ENCODE data around the gene FCHSD2. TPM values are rescaled to one million over a fixed set of nuclear protein-coding genes. Genes with fewer than 3 reads are reported as not detected.

Gene FCHSD2
- total RNA-seq, 1 donor from 2014 or later = 43.4 TPM

DNA sequence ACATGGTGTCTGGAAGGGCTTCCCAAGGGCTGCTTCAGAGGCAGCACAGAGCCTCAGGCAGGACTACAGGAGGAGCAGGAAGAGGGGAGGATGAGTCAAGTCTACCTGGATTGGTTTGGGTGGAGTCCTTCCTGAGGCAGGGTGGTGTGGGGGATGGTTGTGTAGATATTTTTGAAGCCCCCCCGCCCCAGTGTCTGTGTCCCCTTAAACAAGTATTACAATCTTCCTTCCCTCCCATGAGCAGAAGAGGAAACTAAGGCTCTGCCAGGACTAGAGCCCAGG is 34.7 kb upstream of the FCHSD2 start:
- TF ChIP-seq, protein P1, sequence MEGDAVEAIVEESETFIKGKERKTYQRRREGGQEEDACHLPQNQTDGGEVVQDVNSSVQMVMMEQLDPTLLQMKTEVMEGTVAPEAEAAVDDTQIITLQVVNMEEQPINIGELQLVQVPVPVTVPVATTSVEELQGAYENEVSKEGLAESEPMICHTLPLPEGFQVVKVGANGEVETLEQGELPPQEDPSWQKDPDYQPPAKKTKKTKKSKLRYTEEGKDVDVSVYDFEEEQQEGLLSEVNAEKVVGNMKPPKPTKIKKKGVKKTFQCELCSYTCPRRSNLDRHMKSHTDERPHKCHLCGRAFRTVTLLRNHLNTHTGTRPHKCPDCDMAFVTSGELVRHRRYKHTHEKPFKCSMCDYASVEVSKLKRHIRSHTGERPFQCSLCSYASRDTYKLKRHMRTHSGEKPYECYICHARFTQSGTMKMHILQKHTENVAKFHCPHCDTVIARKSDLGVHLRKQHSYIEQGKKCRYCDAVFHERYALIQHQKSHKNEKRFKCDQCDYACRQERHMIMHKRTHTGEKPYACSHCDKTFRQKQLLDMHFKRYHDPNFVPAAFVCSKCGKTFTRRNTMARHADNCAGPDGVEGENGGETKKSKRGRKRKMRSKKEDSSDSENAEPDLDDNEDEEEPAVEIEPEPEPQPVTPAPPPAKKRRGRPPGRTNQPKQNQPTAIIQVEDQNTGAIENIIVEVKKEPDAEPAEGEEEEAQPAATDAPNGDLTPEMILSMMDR (IDR thresholded peaks at IDR 0.05; ENCODE audit: borderline replicate concordance) = no peak
- H3K27me3 ChIP-seq (ENCODE audit: low read depth) = no peaks in the 10 kb centered on the region
- peaks cover 76% of the 10 kb centered on the region for H3K4me1 ChIP-seq
- H3K27ac ChIP-seq (replicated peaks) = peak overlapping the region; percentile 86
- H3K9me3 ChIP-seq (replicated peaks) = no peaks in the 10 kb centered on the region
- no peak overlapping the region for H3K4me3 ChIP-seq
- no peaks in the 10 kb centered on the region for H3K36me3 ChIP-seq
- intact Hi-C loops (cut with micrococcal nuclease) = loop anchor here (5.0 kb wide), 1 partner anchor 345 kb away; no protein-coding TSS in a partner anchor
- no peak for DNase-seq

DNA sequence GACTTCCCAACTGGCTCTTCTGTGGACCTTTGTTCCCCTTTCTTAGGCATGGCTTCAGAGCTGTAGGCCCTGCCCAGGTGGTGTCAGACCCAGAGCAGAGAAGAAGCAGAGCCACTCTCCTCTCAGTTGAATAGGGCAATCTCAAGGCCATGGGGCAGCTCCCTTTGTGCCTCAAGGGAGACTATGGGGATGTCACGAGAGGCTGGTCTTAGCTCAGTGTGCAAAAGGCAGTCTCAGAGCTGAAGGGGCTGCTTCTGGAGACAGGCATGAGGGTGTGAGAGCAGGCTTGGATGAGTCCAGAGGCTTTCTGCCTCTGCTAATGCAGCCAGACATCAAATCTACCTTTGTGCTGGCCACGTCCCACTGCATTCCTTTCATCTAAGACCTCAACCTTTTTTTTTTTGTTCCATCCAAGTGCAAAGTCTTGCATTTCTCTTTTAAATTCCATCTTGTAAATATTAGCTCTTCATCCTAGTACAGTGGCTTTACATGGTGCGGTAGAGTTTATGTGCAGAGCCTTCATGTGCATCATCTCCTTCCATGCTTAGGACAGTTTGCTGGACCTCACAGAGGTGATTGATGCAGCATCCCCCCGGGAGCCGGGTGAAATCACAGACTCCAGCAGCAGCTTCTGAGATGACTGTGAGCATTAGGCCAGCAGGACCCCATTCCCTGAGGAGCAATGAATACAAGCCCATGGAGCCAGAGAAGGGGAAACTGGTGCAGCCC is 34.2 kb upstream of the FCHSD2 start:
- Histone ChIP-seq H3K27me3 (ENCODE audit: low read depth) (no peaks in the 10 kb centered on the region), H3K4me3 (no peak overlapping the region), H3K4me1 (peaks cover 80% of the 10 kb centered on the region), H3K27ac (replicated peaks) (peak overlapping the region; percentile 86), H3K9me3 (replicated peaks) (no peaks in the 10 kb centered on the region), H3K36me3 (no peaks in the 10 kb centered on the region)
- no peak for DNase-seq
- TF ChIP-seq, protein P1 (IDR thresholded peaks at IDR 0.05; ENCODE audit: borderline replicate concordance) = no peak
- intact Hi-C loops (cut with micrococcal nuclease) = loop anchor here (5.0 kb wide), 1 partner anchor 344 kb away; no protein-coding TSS in a partner anchor

DNA sequence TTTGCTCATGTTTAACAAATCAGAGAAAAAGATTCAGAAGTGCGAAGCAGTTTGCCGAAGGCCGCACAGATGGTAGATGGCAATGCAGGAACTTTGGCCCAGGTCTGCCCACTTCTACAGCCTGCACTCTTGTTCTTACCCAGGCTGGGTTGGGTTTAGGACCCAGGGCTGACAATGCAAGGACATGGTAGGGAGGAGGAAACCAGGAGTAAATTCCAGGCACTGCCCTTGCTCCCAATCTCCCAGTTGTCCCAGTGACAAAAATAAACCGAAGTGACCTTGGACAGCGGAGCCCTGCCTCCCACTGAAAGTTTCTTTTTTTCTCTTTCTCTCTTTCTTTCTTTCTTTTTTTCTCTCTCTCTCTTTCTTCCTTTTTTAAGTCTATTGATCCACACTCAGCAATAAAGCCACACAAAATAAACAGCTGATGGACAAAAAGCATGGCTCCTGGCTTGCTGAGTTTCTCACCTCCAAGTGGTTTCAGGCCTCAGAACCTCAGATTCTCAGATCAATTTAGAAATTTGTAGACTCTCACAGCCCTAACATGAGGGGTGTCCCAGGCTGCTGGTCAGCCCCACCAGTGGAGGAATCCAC is 33.5 kb upstream of the FCHSD2 start:
- Histone ChIP-seq H3K9me3 (replicated peaks) (no peaks in the 10 kb centered on the region), H3K4me3 (no peak overlapping the region), H3K27ac (replicated peaks) (peak overlapping the region; percentile 86), H3K27me3 (ENCODE audit: low read depth) (no peaks in the 10 kb centered on the region), H3K36me3 (no peaks in the 10 kb centered on the region), H3K4me1 (peaks cover 82% of the 10 kb centered on the region)
- no peak for DNase-seq
- TF ChIP-seq, protein P1 (IDR thresholded peaks at IDR 0.05; ENCODE audit: borderline replicate concordance) = no peak
- intact Hi-C loops (cut with micrococcal nuclease) = loop anchor here (5.0 kb wide), 1 partner anchor 343 kb away; no protein-coding TSS in a partner anchor

DNA sequence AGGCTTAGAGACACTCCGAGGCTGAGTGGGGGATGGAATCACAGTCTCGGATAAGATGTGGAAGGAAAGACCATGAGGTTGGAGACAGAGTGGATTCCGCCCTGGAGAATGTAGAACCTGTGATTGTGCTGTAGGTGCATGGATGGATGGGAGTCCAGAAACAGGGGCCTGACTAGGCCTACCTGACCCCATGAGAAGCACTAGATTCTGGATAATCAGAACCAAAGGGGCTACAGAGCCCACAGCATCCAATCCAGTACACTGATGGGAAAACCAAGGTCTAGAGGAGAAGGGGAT is 32.3 kb upstream of the FCHSD2 start:
- DNase-seq = no peak
- TF ChIP-seq, protein P1 (IDR thresholded peaks at IDR 0.05; ENCODE audit: borderline replicate concordance) = no peak
- Histone ChIP-seq H3K9me3 (replicated peaks) (no peaks in the 10 kb centered on the region), H3K36me3 (no peaks in the 10 kb centered on the region), H3K4me1 (peaks cover 86% of the 10 kb centered on the region), H3K27me3 (ENCODE audit: low read depth) (no peaks in the 10 kb centered on the region), H3K4me3 (no peak overlapping the region), H3K27ac (replicated peaks) (peak overlapping the region; percentile 86)
- intact Hi-C loops (cut with micrococcal nuclease) = no loop called here

DNA sequence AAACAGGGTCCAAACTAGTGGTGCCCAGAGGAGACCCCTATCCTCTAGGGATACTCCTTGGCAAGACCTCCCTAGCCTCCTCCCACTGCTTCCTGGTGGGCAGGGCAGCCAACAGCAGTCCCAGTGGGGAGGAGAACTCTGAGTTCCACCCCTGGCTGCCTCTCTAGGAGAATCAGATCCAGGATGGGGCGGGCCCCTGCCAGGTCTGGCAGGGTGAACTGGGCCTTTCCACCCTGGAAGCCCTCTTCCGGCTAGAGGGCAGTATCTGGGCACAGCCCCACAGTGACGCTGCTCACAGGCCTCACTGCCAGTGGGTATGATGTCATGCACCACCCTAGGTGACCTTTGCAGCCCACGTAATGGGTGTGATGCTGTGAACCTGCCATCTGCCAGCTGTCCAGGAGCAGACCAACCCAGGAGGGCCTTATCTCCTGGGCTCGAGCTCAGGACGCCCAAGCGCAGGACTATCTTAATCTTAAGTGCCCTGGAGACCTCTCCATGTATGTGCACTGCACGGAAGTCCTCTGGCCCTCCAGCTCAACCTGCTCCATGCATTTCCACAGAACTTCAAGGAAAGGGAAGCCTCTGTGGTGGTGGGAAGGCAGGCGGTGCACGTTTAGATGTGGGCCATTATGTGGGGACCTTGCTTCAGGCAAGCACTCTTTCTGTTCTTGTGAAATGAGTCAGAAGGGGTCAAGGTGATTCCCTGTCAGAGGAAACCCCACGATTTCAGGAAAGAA is 31.8 kb upstream of the FCHSD2 start:
- Histone ChIP-seq H3K4me1 (peaks cover 91% of the 10 kb centered on the region), H3K27me3 (ENCODE audit: low read depth) (no peaks in the 10 kb centered on the region), H3K36me3 (no peaks in the 10 kb centered on the region), H3K9me3 (replicated peaks) (no peaks in the 10 kb centered on the region), H3K27ac (replicated peaks) (peak overlapping the region; percentile 86), H3K4me3 (no peak overlapping the region)
- intact Hi-C loops (cut with micrococcal nuclease) = no loop called here
- peak; percentile 81 for DNase-seq
- TF ChIP-seq, protein P1 (IDR thresholded peaks at IDR 0.05; ENCODE audit: borderline replicate concordance) = peak; percentile 28

All from left ventricle myocardium inferior (tissue), 1 donor.